PFSK-1 (cell line): Measurements from ENCODE around the gene ST8SIA6.

ENCODE experiments used
- FOXP2 ChIP-seq: optimal IDR thresholded peaks from 2 replicates; pipeline ENCODE3; 2011; ENCODE audit warnings: borderline replicate concordance, control low read depth, inconsistent platforms; ENCODE audit not compliant: insufficient read depth; ENCODE audit errors: extremely low read length, extremely low read depth
- POLR2AphosphoS5 ChIP-seq: IDR thresholded peaks from 2 replicates; pipeline ENCODE4 v1.6.1; 2012; ENCODE audit warnings: low read depth, mild to moderate bottlenecking, control low read depth, low read length, moderate library complexity
- SIN3A ChIP-seq: IDR thresholded peaks from 2 replicates; pipeline ENCODE4 v1.6.1; 2012; ENCODE audit warnings: mild to moderate bottlenecking, low read length, moderate library complexity, borderline replicate concordance; ENCODE audit not compliant: insufficient read depth
- TAF1 ChIP-seq: IDR thresholded peaks from 2 replicates; pipeline ENCODE4 v1.6.1; 2012; ENCODE audit warnings: low read length, control low read depth, borderline replicate concordance; ENCODE audit not compliant: insufficient read depth
- TF ChIP-seq, protein P1 (sequence below), 2 experiments: IDR thresholded peaks; 2 replicates each; pipeline versions ENCODE4 v1.6.1 to v1.8.0; 2011 to 2012; ENCODE audit warnings: low read depth in 2 of 2, low read length in 2 of 2, control low read depth in 1 of 2, inconsistent platforms in 1 of 2, mild to moderate bottlenecking in 1 of 2, moderate library complexity in 1 of 2; ENCODE audit not compliant: insufficient read depth in 1 of 2

The ST8SIA6 gene

DNA sequence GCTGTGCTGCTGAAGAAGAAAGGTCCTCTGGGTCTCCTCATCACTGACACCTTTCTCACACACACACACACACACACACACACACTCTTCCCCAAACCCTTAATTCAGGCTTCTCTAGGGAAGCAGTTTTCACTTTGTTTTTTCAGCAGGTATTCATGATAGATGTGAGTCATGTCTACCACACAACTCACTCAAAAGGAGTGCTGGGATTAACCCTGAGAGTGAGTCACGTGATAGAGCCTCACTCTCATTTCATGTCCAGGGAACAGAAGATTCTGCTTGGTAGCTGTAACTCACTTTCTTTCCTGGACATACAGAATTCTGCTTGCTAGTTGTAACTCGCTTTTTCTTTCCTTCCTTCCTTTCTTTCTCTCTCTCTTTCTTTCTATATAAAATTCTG lies 181.0 kb downstream of the ST8SIA6 start:
- TF ChIP-seq TAF1 = no peak
- TF ChIP-seq POLR2AphosphoS5 = no peak
- TF ChIP-seq FOXP2 = no peak
- no peak for TF ChIP-seq SIN3A
- TF ChIP-seq, protein P1, sequence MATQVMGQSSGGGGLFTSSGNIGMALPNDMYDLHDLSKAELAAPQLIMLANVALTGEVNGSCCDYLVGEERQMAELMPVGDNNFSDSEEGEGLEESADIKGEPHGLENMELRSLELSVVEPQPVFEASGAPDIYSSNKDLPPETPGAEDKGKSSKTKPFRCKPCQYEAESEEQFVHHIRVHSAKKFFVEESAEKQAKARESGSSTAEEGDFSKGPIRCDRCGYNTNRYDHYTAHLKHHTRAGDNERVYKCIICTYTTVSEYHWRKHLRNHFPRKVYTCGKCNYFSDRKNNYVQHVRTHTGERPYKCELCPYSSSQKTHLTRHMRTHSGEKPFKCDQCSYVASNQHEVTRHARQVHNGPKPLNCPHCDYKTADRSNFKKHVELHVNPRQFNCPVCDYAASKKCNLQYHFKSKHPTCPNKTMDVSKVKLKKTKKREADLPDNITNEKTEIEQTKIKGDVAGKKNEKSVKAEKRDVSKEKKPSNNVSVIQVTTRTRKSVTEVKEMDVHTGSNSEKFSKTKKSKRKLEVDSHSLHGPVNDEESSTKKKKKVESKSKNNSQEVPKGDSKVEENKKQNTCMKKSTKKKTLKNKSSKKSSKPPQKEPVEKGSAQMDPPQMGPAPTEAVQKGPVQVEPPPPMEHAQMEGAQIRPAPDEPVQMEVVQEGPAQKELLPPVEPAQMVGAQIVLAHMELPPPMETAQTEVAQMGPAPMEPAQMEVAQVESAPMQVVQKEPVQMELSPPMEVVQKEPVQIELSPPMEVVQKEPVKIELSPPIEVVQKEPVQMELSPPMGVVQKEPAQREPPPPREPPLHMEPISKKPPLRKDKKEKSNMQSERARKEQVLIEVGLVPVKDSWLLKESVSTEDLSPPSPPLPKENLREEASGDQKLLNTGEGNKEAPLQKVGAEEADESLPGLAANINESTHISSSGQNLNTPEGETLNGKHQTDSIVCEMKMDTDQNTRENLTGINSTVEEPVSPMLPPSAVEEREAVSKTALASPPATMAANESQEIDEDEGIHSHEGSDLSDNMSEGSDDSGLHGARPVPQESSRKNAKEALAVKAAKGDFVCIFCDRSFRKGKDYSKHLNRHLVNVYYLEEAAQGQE (IDR thresholded peaks at IDR 0.05; ENCODE audit: insufficient read depth in 1 of 2, low read depth in 2 of 2, low read length in 2 of 2) = no peak

DNA sequence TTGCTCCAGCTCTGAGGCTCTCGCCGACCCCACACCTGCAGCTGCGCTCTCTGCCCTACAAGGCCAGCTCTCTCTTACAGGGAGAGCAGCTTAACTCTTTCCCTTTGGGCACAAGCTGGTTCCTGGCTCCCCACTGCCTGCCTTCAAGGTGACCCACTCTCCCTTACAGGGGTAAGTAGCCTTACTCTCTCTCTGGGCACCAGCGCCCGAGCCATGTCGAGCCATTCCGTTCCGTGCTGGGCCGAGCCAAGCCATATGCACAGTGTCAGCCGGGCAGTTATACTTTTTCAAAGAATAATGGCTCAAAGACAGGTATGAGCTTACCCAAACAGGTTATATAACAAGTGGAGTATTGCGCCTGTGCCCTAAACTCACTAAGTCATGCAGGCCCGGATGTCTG lies 181.7 kb downstream of the ST8SIA6 start:
- no peak for TF ChIP-seq TAF1
- no peak for TF ChIP-seq POLR2AphosphoS5
- TF ChIP-seq SIN3A = no peak
- no peak for TF ChIP-seq FOXP2
- TF ChIP-seq, protein P1 (IDR thresholded peaks at IDR 0.05; ENCODE audit: insufficient read depth in 1 of 2, low read depth in 2 of 2, low read length in 2 of 2) = no peak
